HepG2 (cell line): ENCODE results near the gene MICAL3.

Source experiments
- BCL3 ChIP-seq: sonication (generic); formaldehyde crosslinking; IDR thresholded peaks from 2 replicates; pipeline ENCODE4 v1.5.1; 2020; ENCODE audit warnings: mild to moderate bottlenecking, missing genetic modification reagents, moderate library complexity
- CREB1 ChIP-seq, 2 experiments: fragments of 450-650 bp in 1 of 2; IDR thresholded peaks; 2 replicates each; pipeline ENCODE4 v1.6.1; 2016 to 2017; ENCODE audit warnings: control low read depth in 1 of 2, mild to moderate bottlenecking in 1 of 2, missing compliant biosample characterization in 1 of 2, missing genetic modification characterization in 1 of 2
- CTCF ChIP-seq: sonication (generic); formaldehyde crosslinking; IDR thresholded peaks from 2 replicates; pipeline ENCODE4 v1.5.0; 2020; ENCODE audit warnings: mild to moderate bottlenecking, missing genetic modification reagents, moderate library complexity
- KAT2B ChIP-seq: fragments of 150-350 bp; IDR thresholded peaks from 2 replicates; pipeline ENCODE4 v1.6.1; 2014; ENCODE audit warnings: low read depth, low read length, borderline replicate concordance
- SP1 ChIP-seq, 2 experiments: fragments of 450-650 bp in 1 of 2; sonication (generic) in 1 of 2; formaldehyde crosslinking in 1 of 2; IDR thresholded peaks; 2 replicates each; pipeline versions ENCODE4 v1.4.0 to v1.6.1; 2016 to 2020; ENCODE audit warnings: missing genetic modification reagents in 1 of 2
- ZBTB43 ChIP-seq: sonication (generic); formaldehyde crosslinking; conservative IDR thresholded peaks from 2 replicates; pipeline ENCODE4 v1.4.0; 2020; ENCODE audit warnings: missing genetic modification reagents

GRCh38 chr22:17814084-17814483, 210.3 kb downstream of the MICAL3 start:
- TF ChIP-seq KAT2B (no peak), CTCF (CRISPR knock-in tag) (no peak), SP1 (IDR thresholded peaks at IDR 0.05) (no peak), SP1 (CRISPR knock-in tag; IDR thresholded peaks at IDR 0.05) (no peak), BCL3 (CRISPR knock-in tag) (no peak), ZBTB43 (CRISPR knock-in tag) (no peak), CREB1 (IDR thresholded peaks at IDR 0.05) (no peak), CREB1 (CRISPR knock-in tag; IDR thresholded peaks at IDR 0.05) (no peak)
